A549 (cell line): ENCODE results near the gene EVI5L. TPM values are rescaled to one million over a fixed set of nuclear protein-coding genes. Genes with fewer than 3 reads are reported as not detected.

Source experiments
- ATAC-seq, 2 experiments: fragments of 200-7000 bp in 1 of 2; fragments of >200 bp in 1 of 2; cut with Nextera tagmentation in 1 of 2; cut with Tn5 transposase in 1 of 2; 3 replicates each; pipeline versions ENCODE4 v1.8.0 to v1.9.1; 2018 to 2020; ENCODE audit warnings: mild to moderate bottlenecking in 1 of 2, moderate library complexity in 1 of 2
- CTCF ChIA-PET: fragments of 300-600 bp; sonication (Branson Sonifier 250); formaldehyde crosslinking; extraction: SDS; loops from one replicate; lab custom pipeline; 2021; ENCODE audit warnings: antibody characterized with exemption, inconsistent platforms; lab: Yijun Ruan, JAX
- POLR2A ChIA-PET: fragments of 350-600 bp; formaldehyde crosslinking; extraction: SDS; loops from one replicate; lab custom pipeline; 2021; ENCODE audit warnings: antibody characterized with exemption, inconsistent platforms; lab: Yijun Ruan, JAX
- DNase-seq, 2 experiments: peaks; one replicate each; pipeline versions ENCODE4 v3.0.0 to v3.0.0-alpha.2; 2011 to 2016; ENCODE audit warnings: low read depth in 1 of 2, low spot score in 1 of 2
- FAIRE-seq: peaks from 2 replicates; lab custom pipeline; 2011; peaks lifted over from hg19 to GRCh38; lab: Jason Lieb, UNC
- H3K27ac ChIP-seq, 2 experiments: fragments of >200 bp; sonication (Bioruptor Twin); formaldehyde crosslinking; 3 replicates each; pipeline ENCODE4 v1.5.1; 2016 to 2017
- H3K4me1 ChIP-seq: fragments of >200 bp; sonication (Bioruptor Twin); formaldehyde crosslinking; 3 replicates; pipeline ENCODE4 v1.6.1; 2016
- H3K4me2 ChIP-seq: fragments of >200 bp; sonication (Bioruptor Twin); formaldehyde crosslinking; 3 replicates; pipeline ENCODE4 v1.6.1; 2016
- H3K4me3 ChIP-seq: fragments of >200 bp; sonication (Bioruptor Twin); formaldehyde crosslinking; 3 replicates; pipeline ENCODE4 v1.5.1; 2016
- H3K9me3 ChIP-seq: fragments of >200 bp; sonication (Bioruptor Twin); formaldehyde crosslinking; 3 replicates; pipeline ENCODE4 v1.6.1; 2016
- BHLHE40 ChIP-seq: IDR thresholded peaks from 2 replicates; pipeline ENCODE4 v1.6.1; 2012; ENCODE audit warnings: low read depth, low read length, inconsistent platforms
- CBX8 ChIP-seq: fragments of 200-600 bp; sonication (generic); IDR thresholded peaks from 2 replicates; pipeline ENCODE4 v1.6.1; 2016
- CHD2 ChIP-seq: fragments of 150-350 bp; IDR thresholded peaks from 2 replicates; pipeline ENCODE4 v1.6.1; 2014; ENCODE audit warnings: low read length; ENCODE audit not compliant: partially characterized antibody
- EP300 ChIP-seq, 2 experiments: fragments of >200 bp; sonication (Bioruptor Twin); formaldehyde crosslinking; IDR thresholded peaks; 2 replicates in 1 of 2; 3 replicates in 1 of 2; pipeline ENCODE4 v1.6.1; 2016 to 2017
- FOSL2 ChIP-seq, 2 experiments: fragments of 450-650 bp in 1 of 2; fragments of >200 bp in 1 of 2; sonication (Bioruptor Twin) in 1 of 2; formaldehyde crosslinking; IDR thresholded peaks; 2 replicates each; pipeline versions ENCODE4 v1.5.0 to v1.6.1; 2016 to 2020; ENCODE audit warnings: mild to moderate bottlenecking in 1 of 2, moderate library complexity in 1 of 2
- FOXS1 ChIP-seq: fragments of 250-450 bp; sonication (Bioruptor Pico); IDR thresholded peaks from 2 replicates; pipeline ENCODE4 v1.5.0; 2020; ENCODE audit warnings: mild to moderate bottlenecking, moderate library complexity
- HOXB5 ChIP-seq: fragments of 250-450 bp; sonication (Bioruptor Pico); IDR thresholded peaks from 2 replicates; pipeline ENCODE4 v1.5.0; 2020; ENCODE audit warnings: mild to moderate bottlenecking, moderate library complexity
- JUN ChIP-seq, 2 experiments: fragments of >200 bp; sonication (Bioruptor Twin); formaldehyde crosslinking; IDR thresholded peaks; 2 replicates in 1 of 2; 3 replicates in 1 of 2; pipeline ENCODE4 v1.6.1; 2016 to 2017
- JUNB ChIP-seq: fragments of >200 bp; sonication (Bioruptor Twin); formaldehyde crosslinking; IDR thresholded peaks from 2 replicates; pipeline ENCODE4 v1.6.1; 2016
- MAZ ChIP-seq: fragments of 150-350 bp; IDR thresholded peaks from 2 replicates; pipeline ENCODE4 v1.6.1; 2014; ENCODE audit warnings: antibody characterized with exemption, low read depth, low read length, borderline replicate concordance
- MYC ChIP-seq: IDR thresholded peaks from 2 replicates; pipeline ENCODE4 v1.6.1; 2012; ENCODE audit warnings: mild to moderate bottlenecking, inconsistent platforms, low read length, improper control_type of control experiment, borderline replicate concordance
- NR3C1 ChIP-seq: fragments of >200 bp; sonication (Bioruptor Twin); formaldehyde crosslinking; IDR thresholded peaks from 3 replicates; pipeline ENCODE4 v1.6.1; 2017
- RAD21 ChIP-seq, 2 experiments: fragments of >200 bp in 1 of 2; sonication (Bioruptor Twin) in 1 of 2; formaldehyde crosslinking in 1 of 2; IDR thresholded peaks in 1 of 2; conservative IDR thresholded peaks in 1 of 2; 2 replicates in 1 of 2; 3 replicates in 1 of 2; pipeline ENCODE4 v1.6.1; 2012 to 2018; ENCODE audit warnings: inconsistent platforms in 1 of 2
- ZC3H11A ChIP-seq: fragments of 450-650 bp; IDR thresholded peaks from 2 replicates; pipeline ENCODE4 v1.6.1; 2014; ENCODE audit warnings: antibody characterized with exemption, mild to moderate bottlenecking
- ZNF302 ChIP-seq: fragments of 250-450 bp; sonication (Bioruptor Pico); IDR thresholded peaks from 2 replicates; pipeline ENCODE4 v1.9.0; 2021; ENCODE audit warnings: inconsistent platforms, mild to moderate bottlenecking, moderate library complexity
- WGBS: methylation state at CpG from one replicate; pipeline ENCODE4 v1.1.6; 2017; ENCODE audit errors: missing lambda C conversion rate; 5-methylcytosine and 5-hydroxymethylcytosine counted together
- polyA plus RNA-seq, 4 experiments: library from polyadenylated mRNA; depleted of rRNA in 3 of 4; stranded (reverse); fragments of >200 nt; fragmentation: RNase III in 1 of 4; extraction: RNeasy Plus Mini Kit Qiagen cat#74134 plus additional on column Dnase treatment in 1 of 4; gene quantifications; 2 replicates in 3 of 4; 3 replicates in 1 of 4; pipeline ENCODE4 v1.2.3, GENCODE V29; 2011 to 2017
- TF ChIP-seq, protein P1 (sequence below): fragments of >200 bp; sonication (Bioruptor Twin); formaldehyde crosslinking; IDR thresholded peaks from 2 replicates; pipeline ENCODE4 v1.6.1; 2016
- TF ChIP-seq, protein P2 (sequence below): IDR thresholded peaks from 2 replicates; pipeline ENCODE4 v1.6.1; 2012
- TF ChIP-seq, protein P3 (sequence below): fragments of >200 bp; sonication (Bioruptor Twin); formaldehyde crosslinking; IDR thresholded peaks from 3 replicates; pipeline ENCODE4 v1.5.1; 2016

Gene EVI5L
- polyA plus RNA-seq, 2 of the 4 experiments (the other 2 are of a cell fraction) = 1.2 to 1.8 TPM

- WGBS = 85% methylated on average over 15 of the region's 23 CpGs
Observed at GRCh38 chr19:7847664-7848063, 17.6 kb downstream of the EVI5L start.

GRCh38 chr19:7848779-7849457 lies 18.9 kb downstream of the EVI5L start:
- 92% methylated on average over 18 of the region's 34 CpGs for WGBS
- TF ChIP-seq MAZ (no peak), MYC (no peak), NR3C1 (no peak), RAD21 (conservative IDR thresholded peaks at IDR 0.05 in 1 of 2, IDR thresholded peaks at IDR 0.05 in 1 of 2) (no peak), CHD2 (no peak), JUNB (no peak), JUN (IDR thresholded peaks at IDR 0.05) (no peak)
- TF ChIP-seq, protein P1, sequence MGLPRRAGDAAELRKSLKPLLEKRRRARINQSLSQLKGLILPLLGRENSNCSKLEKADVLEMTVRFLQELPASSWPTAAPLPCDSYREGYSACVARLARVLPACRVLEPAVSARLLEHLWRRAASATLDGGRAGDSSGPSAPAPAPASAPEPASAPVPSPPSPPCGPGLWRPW = no peak
- ChIA-PET POLR2A (no interaction called here), CTCF (interaction anchor here (1.2 to 2.4 kb wide), 2 partner anchors 13 to 17 kb away, joined by 5 to 6 read pairs; no protein-coding TSS in a partner anchor)
- DNase-seq (no peak), FAIRE-seq (no peak), ATAC-seq (no peak)
- Histone ChIP-seq H3K9me3 (no peaks in the 10 kb centered on the region), H3K4me1 (peaks cover 3% of the 10 kb centered on the region; the same call in 1 of the 3 replicates), H3K4me2 (no peak overlapping the region), H3K4me3 (no peak overlapping the region), H3K27ac (no peak overlapping the region)

More at GRCh38 chr19:7847664-7848063, 17.6 kb downstream of the EVI5L start:
- Histone ChIP-seq H3K4me3 (no peak overlapping the region), H3K4me1 (no peaks in the 10 kb centered on the region), H3K9me3 (no peaks in the 10 kb centered on the region), H3K4me2 (no peak overlapping the region)
- DNase-seq (no peak), FAIRE-seq (no peak), ATAC-seq (no peak)
- CTCF ChIA-PET = interaction anchor here (1.0 kb wide), 1 partner anchor 21 kb away, joined by 3 read pairs; no protein-coding TSS in a partner anchor
- TF ChIP-seq HOXB5 (no peak), CBX8 (no peak), ZNF302 (CRISPR knock-in tag) (no peak), NR3C1 (no peak), EP300 (IDR thresholded peaks at IDR 0.05) (no peak), FOSL2 (IDR thresholded peaks at IDR 0.05) (no peak), FOSL2 (CRISPR knock-in tag; IDR thresholded peaks at IDR 0.05) (no peak), BHLHE40 (no peak), ZC3H11A (no peak)
- TF ChIP-seq, protein P1 = no peak
- TF ChIP-seq, all 56 proteins: peak for 0
- POLR2A ChIA-PET = no interaction called here
- no peak overlapping the region for H3K27ac ChIP-seq

DNA sequence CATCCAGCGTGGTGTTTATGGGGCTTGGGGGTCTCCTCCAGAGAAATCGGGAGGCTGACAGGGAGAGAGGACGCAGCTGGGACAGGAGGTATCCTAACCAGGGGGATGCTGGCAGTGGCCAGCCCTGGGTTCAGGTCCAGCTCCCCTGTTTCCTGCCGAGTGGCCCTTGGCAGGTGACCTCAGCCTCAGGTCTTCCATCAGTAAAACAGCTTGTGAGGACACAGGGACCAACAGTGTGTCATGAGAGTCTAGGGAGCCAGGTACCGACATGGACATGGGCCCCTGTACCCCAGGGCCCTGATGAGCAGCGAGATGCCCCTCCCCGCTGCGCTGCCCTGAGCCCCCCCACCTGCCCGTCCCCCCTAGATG lies 19.6 kb downstream of the EVI5L start:
- Histone ChIP-seq H3K9me3 (no peaks in the 10 kb centered on the region), H3K27ac (no peak overlapping the region)
- CTCF ChIA-PET = interaction anchor here (2.1 to 2.4 kb wide), 2 partner anchors 18 to 19 kb away, joined by 6 to 10 read pairs; no protein-coding TSS in a partner anchor
- 62% methylated on average over 3 of the region's 9 CpGs for WGBS
- ATAC-seq (no peak), DNase-seq (no peak), FAIRE-seq (no peak)
- no peak for TF ChIP-seq FOXS1 (CRISPR knock-in tag)
- TF ChIP-seq, protein P2, sequence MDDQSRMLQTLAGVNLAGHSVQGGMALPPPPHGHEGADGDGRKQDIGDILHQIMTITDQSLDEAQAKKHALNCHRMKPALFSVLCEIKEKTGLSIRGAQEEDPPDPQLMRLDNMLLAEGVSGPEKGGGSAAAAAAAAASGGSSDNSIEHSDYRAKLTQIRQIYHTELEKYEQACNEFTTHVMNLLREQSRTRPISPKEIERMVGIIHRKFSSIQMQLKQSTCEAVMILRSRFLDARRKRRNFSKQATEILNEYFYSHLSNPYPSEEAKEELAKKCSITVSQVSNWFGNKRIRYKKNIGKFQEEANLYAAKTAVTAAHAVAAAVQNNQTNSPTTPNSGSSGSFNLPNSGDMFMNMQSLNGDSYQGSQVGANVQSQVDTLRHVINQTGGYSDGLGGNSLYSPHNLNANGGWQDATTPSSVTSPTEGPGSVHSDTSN = no peak
- TF ChIP-seq, protein P3, sequence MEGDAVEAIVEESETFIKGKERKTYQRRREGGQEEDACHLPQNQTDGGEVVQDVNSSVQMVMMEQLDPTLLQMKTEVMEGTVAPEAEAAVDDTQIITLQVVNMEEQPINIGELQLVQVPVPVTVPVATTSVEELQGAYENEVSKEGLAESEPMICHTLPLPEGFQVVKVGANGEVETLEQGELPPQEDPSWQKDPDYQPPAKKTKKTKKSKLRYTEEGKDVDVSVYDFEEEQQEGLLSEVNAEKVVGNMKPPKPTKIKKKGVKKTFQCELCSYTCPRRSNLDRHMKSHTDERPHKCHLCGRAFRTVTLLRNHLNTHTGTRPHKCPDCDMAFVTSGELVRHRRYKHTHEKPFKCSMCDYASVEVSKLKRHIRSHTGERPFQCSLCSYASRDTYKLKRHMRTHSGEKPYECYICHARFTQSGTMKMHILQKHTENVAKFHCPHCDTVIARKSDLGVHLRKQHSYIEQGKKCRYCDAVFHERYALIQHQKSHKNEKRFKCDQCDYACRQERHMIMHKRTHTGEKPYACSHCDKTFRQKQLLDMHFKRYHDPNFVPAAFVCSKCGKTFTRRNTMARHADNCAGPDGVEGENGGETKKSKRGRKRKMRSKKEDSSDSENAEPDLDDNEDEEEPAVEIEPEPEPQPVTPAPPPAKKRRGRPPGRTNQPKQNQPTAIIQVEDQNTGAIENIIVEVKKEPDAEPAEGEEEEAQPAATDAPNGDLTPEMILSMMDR = no peak
- TF ChIP-seq, all 56 proteins: peak for 0
- Histone ChIP-seq H3K4me2 (no peak overlapping the region), H3K4me1 (peaks cover 3% of the 10 kb centered on the region; the same call in 1 of the 3 replicates), H3K4me3 (no peak overlapping the region)
- POLR2A ChIA-PET = no interaction called here
